ENCODE measurements around the gene MDM2.
"Not testable (repeated sequence)": the region's sequence is repeated elsewhere in the genome, so short reads cannot be mapped to it uniquely, and the experiment has no call there.

Gene MDM2

GRCh38 chr12:68828672-68829068, 20.7 kb downstream of the MDM2 start:
- no peak for DNase-seq

GRCh38 chr12:68831272-68831671, 23.3 kb downstream of the MDM2 start:
- DNase-seq = no peak

- no peak for DNase-seq
Measured at GRCh38 chr12:68831751-68832503, 23.9 kb downstream of the MDM2 start.

GRCh38 chr12:68832504-68832867, 24.5 kb downstream of the MDM2 start:
- no peak for DNase-seq

- DNase-seq = no peak
Measured at GRCh38 chr12:68833508-68833907, 25.5 kb downstream of the MDM2 start.

- DNase-seq = no peak
Measured at GRCh38 chr12:68835333-68835908, 27.4 kb downstream of the MDM2 start.

- no peak for DNase-seq
Measured at GRCh38 chr12:68837215-68837614, 29.2 kb downstream of the MDM2 start.

- no peak for DNase-seq
Measured at GRCh38 chr12:68838046-68838886, 30.3 kb downstream of the MDM2 start.

GRCh38 chr12:68839183-68840147, 31.5 kb downstream of the MDM2 start:
- no peak for DNase-seq

- not testable (repeated sequence) for DNase-seq
Measured at GRCh38 chr12:68841175-68841574, 33.2 kb downstream of the MDM2 start.

GRCh38 chr12:68841717-68842116, 33.7 kb downstream of the MDM2 start:
- DNase-seq = no peak

- no peak for DNase-seq
Measured at GRCh38 chr12:68842123-68842522, 34.1 kb downstream of the MDM2 start.

GRCh38 chr12:68842784-68843567, 35.0 kb downstream of the MDM2 start:
- no peak for DNase-seq

- no peak for DNase-seq
Measured at GRCh38 chr12:68844318-68844745, 36.4 kb downstream of the MDM2 start.

- DNase-seq = no peak
Measured at GRCh38 chr12:68844788-68845695, 37.1 kb downstream of the MDM2 start.

GRCh38 chr12:68846811-68847210, 38.8 kb downstream of the MDM2 start:
- no peak for DNase-seq

GRCh38 chr12:68850390-68850789, 42.4 kb downstream of the MDM2 start:
- DNase-seq = no peak

- no peak for DNase-seq
Measured at GRCh38 chr12:68851592-68852306, 43.8 kb downstream of the MDM2 start.

GRCh38 chr12:68853396-68854077, 45.6 kb downstream of the MDM2 start:
- no peak for DNase-seq

Measured in DMS 273 treated with DMSO at 0.1 percent for 48 hours (cell line).